A549 treated with AZD9567 at 1 μM for 4 hours (cell line): ENCODE measurements around the gene CHST5. TPM values are rescaled to one million over a fixed set of nuclear protein-coding genes. Genes with fewer than 3 reads are reported as not detected.

Experiments
- total RNA-seq: library from RNA; stranded (reverse); fragments of 200-300 nt; extraction: Qiagen RNA extraction; gene quantifications from 5 replicates; pipeline ENCODE4 v1.2.3, GENCODE V29; 2022; ENCODE audit not compliant: insufficient read depth

Gene CHST5
- total RNA-seq = 0.03 to 0.18 TPM (median 0.03 TPM) in 3 of 5 replicates, not detected in the others

GRCh38 chr16:75535901-75536300 is at the start of gene CHST5:
Gene CHST5 (minus strand): TSS chr16:75536108. CDS start chr16:75530384, 5,724 bp downstream.

DNA sequence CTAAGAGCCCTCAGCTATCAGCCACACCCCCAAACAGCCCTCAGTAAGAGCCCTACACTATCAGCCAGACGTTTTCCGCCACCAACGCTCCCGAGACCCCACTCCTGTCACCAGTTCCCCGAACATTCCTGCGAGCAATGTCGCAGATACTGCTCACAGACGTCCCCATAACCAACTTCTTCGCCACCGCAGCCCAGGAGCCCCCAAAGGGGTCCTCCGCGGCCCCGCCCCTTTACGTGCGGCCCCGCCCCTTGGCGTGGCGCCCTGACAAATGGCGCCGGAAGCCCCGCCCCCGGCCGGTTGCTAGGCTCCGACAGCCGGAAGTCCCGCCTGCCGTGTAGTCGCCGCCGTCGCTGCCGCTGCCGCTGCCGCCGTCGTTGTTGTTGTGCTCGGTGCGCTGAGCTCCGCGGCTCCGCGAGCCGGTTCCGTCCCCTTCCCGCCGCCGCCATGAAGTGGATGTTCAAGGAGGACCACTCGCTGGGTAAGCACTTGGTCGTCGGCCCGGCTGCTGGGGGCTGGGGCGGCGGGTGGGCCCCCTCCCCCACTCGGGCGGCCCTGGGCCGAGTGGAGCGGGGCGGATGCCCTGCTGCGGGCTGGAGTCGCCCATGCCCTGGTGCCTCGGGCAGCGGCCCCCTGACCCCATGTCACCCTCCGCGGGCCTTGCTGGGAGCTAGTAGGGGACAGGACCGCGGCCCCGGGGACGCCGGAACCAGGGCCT is 30.3 kb upstream of the CHST5 start, which contains the start of gene GABARAPL2:
GABARAPL2 (plus strand) TSS at position 340 of the 718 bp plus-strand sequence; CDS start at position 448, 108 bp downstream.

DNA sequence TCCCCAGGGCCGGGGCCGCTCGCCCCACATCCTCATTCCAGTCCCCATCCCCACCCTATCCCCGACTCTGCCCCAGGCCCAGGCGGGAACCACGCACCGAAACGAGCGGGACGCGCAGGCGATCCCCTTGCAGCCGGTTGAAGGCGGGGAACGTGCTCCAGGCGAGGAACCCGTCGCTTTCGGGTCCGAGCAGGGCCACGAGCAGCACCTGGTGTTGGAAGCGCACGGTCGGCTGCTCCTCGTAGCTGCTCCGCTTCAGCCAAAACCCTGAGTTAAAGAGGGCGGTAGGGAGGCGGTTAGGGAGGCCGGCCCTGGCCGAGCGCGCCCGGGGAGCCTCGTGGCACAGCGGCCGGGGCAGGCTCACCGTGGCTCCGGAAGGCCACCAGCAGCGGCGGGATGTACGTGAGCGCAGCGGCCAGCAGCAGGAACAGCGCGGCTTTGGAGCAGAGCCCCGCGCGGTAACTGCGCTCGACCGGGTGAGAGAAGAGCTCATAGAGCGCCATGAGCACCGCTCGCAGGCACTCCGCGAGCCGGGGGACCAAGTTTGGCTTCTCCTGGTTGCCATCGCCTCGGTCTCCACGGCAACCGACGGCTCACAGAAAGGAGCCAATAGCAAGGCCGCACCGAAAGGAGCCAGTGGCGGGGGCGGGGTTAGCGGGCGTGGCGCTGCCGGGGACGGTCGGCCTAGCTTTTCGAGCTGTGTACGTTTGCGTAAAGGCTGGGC is 20.0 kb upstream of the CHST5 start, which contains the start of gene TMEM231:
TMEM231 (minus strand) TSS at position 546 of the 724 bp plus-strand sequence; CDS start at position 503, 43 bp downstream.

GRCh38 chr16:75495076-75495674 is 40.7 kb downstream of the CHST5 start, which contains the start of gene CHST6:
Gene CHST6 (minus strand): TSS chr16:75495441. CDS start chr16:75479828, 15,613 bp downstream.

Other genes starting within 250 kb of the CHST5 start
- 53.9 to 76.5 TPM (median 61.0 TPM) in 5 replicates for gene CFDP1, start 102.6 kb downstream of the CHST5 start, total RNA-seq
- 15.2 to 18.3 TPM (median 16.9 TPM) in 5 replicates for gene TMEM170A, start 71.4 kb downstream of the CHST5 start, total RNA-seq
- 0.12 to 0.20 TPM (median 0.14 TPM) in 4 of 5 replicates, not detected in the other for gene CHST6, start 40.7 kb downstream of the CHST5 start, total RNA-seq
- 9.4 to 12.9 TPM (median 10.5 TPM) in 5 replicates for gene TMEM231, start 20.1 kb upstream of the CHST5 start, total RNA-seq
- 76.4 to 95.7 TPM (median 90.8 TPM) in 5 replicates for gene GABARAPL2, start 30.3 kb upstream of the CHST5 start, total RNA-seq
- 28.4 to 40.0 TPM (median 39.5 TPM) in 5 replicates for gene ADAT1, start 87.2 kb upstream of the CHST5 start, total RNA-seq
- gene KARS1, start 111.6 kb upstream of the CHST5 start, total RNA-seq = 155 to 203 TPM (median 165 TPM) in 5 replicates
- gene TERF2IP, start 111.7 kb upstream of the CHST5 start, total RNA-seq = 45.4 to 51.7 TPM (median 47.7 TPM) in 5 replicates
- gene CPHXL2, start 140.9 kb upstream of the CHST5 start, total RNA-seq = not detected in 5 replicates
- gene DUXB, start 165.4 kb upstream of the CHST5 start, total RNA-seq = 0.07 TPM in 1 of 5 replicates, not detected in the others
- not detected in 5 replicates for gene CPHXL, start 190.4 kb upstream of the CHST5 start, total RNA-seq